Skeletal muscle tissue (tissue), 4 donors: ENCODE results near the gene LRGUK. TPM values are rescaled to one million over a fixed set of nuclear protein-coding genes. Genes with fewer than 3 reads are reported as not detected.

Experiments
- H3K27ac ChIP-seq: one replicate; pipeline ENCODE4 v1.7.0; 2013; ENCODE audit warnings: mild to moderate bottlenecking, low read depth, low read length, inconsistent platforms
- H3K27me3 ChIP-seq, 3 donors: one replicate each; pipeline ENCODE4 v1.7.0; 2013; ENCODE audit warnings: low read length in 3 of 3; ENCODE audit not compliant: control insufficient read depth in 3 of 3, insufficient read depth in 3 of 3
- H3K36me3 ChIP-seq, 3 donors: one replicate each; pipeline ENCODE4 v1.7.0; 2013; ENCODE audit warnings: low read length in 3 of 3; ENCODE audit not compliant: control insufficient read depth in 3 of 3, insufficient read depth in 3 of 3
- H3K4me1 ChIP-seq, 3 donors: one replicate each; pipeline ENCODE4 v1.7.0; 2013; ENCODE audit warnings: low read length in 3 of 3, mild to moderate bottlenecking in 3 of 3; ENCODE audit not compliant: control insufficient read depth in 3 of 3, insufficient read depth in 3 of 3
- H3K4me3 ChIP-seq, 3 donors: one replicate each; pipeline ENCODE4 v1.7.0; 2013; ENCODE audit warnings: low read length in 3 of 3
- H3K9ac ChIP-seq, 3 donors: one replicate each; pipeline ENCODE4 v1.7.0; 2013; ENCODE audit warnings: low read length in 3 of 3, mild to moderate bottlenecking in 3 of 3, moderate library complexity in 2 of 3, low read depth in 1 of 3
- H3K9me3 ChIP-seq, 3 donors: one replicate each; pipeline ENCODE4 v1.7.0; 2013; ENCODE audit warnings: low read length in 3 of 3; ENCODE audit not compliant: control insufficient read depth in 3 of 3
- total RNA-seq: library from RNA; depleted of rRNA; stranded (reverse); fragments of >200 nt; gene quantifications from one replicate; pipeline ENCODE4 v1.2.3, GENCODE V29; 2014
- donor health status: Osteomylitis.

The LRGUK gene
- total RNA-seq, 1 donor from 2014 or later = 1.6 TPM

GRCh38 chr7:134179036-134180011 lies 52.2 kb downstream of the LRGUK start:
- no peaks in the 10 kb centered on the region for H3K4me1 ChIP-seq
- H3K9me3 ChIP-seq = no peaks in the 10 kb centered on the region
- no peak overlapping the region for H3K4me3 ChIP-seq
- H3K9ac ChIP-seq = no peak overlapping the region
- no peaks in the 10 kb centered on the region for H3K27me3 ChIP-seq
- no peaks in the 10 kb centered on the region for H3K36me3 ChIP-seq
- H3K27ac ChIP-seq = no peak overlapping the region

- Histone ChIP-seq H3K4me3 (no peak overlapping the region), H3K9me3 (no peaks in the 10 kb centered on the region), H3K9ac (no peak overlapping the region), H3K4me1 (no peaks in the 10 kb centered on the region), H3K36me3 (no peaks in the 10 kb centered on the region), H3K27ac (no peak overlapping the region), H3K27me3 (no peaks in the 10 kb centered on the region)
Measured at GRCh38 chr7:134180376-134180775, 53.2 kb downstream of the LRGUK start.

GRCh38 chr7:134182078-134182477 lies 54.9 kb downstream of the LRGUK start:
- H3K4me1 ChIP-seq = no peaks in the 10 kb centered on the region
- no peak overlapping the region for H3K27ac ChIP-seq
- no peaks in the 10 kb centered on the region for H3K36me3 ChIP-seq
- H3K27me3 ChIP-seq = no peaks in the 10 kb centered on the region
- no peak overlapping the region for H3K9ac ChIP-seq
- no peak overlapping the region for H3K4me3 ChIP-seq
- no peaks in the 10 kb centered on the region for H3K9me3 ChIP-seq

DNA sequence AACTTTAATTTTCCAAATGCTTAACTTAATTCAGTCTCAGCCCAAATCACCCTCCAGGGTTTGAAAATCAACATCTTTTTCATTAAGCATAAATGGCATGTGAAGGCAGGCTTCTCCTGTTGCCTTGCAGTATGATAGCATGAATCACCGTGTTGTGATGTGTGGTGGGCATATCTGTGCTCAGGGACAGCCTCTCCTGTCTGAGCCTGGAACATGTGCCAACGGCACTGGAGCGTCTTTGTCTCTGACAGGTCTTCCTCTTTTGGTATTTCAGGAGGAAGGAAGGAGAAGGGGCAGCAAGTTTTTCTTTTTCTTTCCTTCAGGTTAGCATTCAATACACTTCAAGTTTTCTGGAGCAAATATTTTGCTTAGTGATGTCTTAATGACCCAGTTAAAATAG lies 57.6 kb downstream of the LRGUK start:
- no peaks in the 10 kb centered on the region for H3K27me3 ChIP-seq

DNA sequence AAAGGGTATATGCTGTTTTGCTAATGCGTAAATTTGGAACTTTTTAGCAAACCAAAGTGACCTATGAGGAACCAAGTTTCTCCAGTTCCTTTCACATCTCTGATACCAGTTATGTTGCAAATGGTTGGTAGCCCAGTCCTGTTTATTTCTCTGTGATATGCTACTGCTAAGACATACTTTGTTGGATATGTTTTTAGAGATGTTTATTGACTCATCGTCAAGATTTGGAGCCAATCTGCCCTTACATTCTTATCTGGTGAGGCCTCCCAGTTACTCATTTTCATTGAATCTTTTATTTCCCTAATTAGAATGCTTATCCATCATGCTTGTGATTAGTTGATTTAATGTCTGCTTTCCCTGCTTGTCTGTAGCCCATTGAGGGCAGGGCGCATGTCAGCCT lies 58.9 kb downstream of the LRGUK start:
- Histone ChIP-seq H3K9me3 (no peaks in the 10 kb centered on the region), H3K36me3 (no peaks in the 10 kb centered on the region), H3K4me1 (no peaks in the 10 kb centered on the region), H3K9ac (no peak overlapping the region), H3K4me3 (no peak overlapping the region), H3K27me3 (no peaks in the 10 kb centered on the region), H3K27ac (no peak overlapping the region)

More for the DNA sequence above, 57.6 kb downstream of the LRGUK start:
- Histone ChIP-seq H3K4me1 (no peaks in the 10 kb centered on the region), H3K36me3 (no peaks in the 10 kb centered on the region), H3K9ac (no peak overlapping the region), H3K27ac (no peak overlapping the region), H3K9me3 (no peaks in the 10 kb centered on the region), H3K4me3 (no peak overlapping the region)

- H3K4me1 ChIP-seq = no peaks in the 10 kb centered on the region
- H3K9me3 ChIP-seq = no peaks in the 10 kb centered on the region
- no peak overlapping the region for H3K4me3 ChIP-seq
- no peaks in the 10 kb centered on the region for H3K36me3 ChIP-seq
- H3K27ac ChIP-seq = no peak overlapping the region
- H3K27me3 ChIP-seq = no peaks in the 10 kb centered on the region
- no peak overlapping the region for H3K9ac ChIP-seq
Measured at GRCh38 chr7:134186801-134187200, 59.7 kb downstream of the LRGUK start.

DNA sequence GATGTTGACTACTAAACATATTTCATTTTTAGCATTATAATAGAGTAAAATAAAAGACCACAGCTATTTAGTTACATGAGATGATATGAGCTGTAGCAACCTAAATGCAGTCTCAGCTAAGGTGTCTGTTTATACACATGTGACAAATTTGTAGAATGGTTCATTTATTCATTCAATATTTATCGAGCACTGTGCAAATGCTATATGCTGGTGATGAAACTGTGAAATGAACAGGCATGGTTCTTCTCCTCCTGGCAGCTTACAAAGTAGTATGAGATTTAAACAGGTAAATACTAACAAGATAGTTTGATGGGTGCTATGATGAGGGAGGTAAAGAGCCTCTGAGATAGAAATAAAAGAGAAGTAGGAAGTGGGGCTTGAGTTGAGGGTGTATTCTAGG lies 60.8 kb downstream of the LRGUK start:
- Histone ChIP-seq H3K27ac (no peak overlapping the region), H3K36me3 (no peaks in the 10 kb centered on the region), H3K4me1 (no peaks in the 10 kb centered on the region), H3K4me3 (no peak overlapping the region), H3K9me3 (no peaks in the 10 kb centered on the region), H3K9ac (no peak overlapping the region), H3K27me3 (no peaks in the 10 kb centered on the region)

DNA sequence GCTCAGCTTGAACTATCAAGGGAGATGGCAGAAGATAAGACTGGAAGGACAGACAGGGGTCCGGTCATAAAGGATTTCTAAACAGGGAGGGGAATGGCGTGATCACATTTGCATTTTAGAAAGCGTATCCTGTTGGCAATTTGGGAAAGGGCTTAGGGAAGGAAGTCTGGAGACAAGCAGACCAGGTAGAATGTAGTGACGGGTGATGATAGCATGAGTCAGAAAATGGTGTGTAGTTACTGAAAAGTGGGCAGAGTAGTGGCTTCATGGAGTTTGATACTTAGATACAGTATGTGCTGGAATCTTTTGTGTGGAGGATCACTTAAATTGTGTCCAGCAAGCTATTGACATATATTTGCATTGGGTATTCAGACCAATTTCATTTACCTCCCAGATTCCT lies 61.2 kb downstream of the LRGUK start:
- H3K4me3 ChIP-seq = no peak overlapping the region
- H3K4me1 ChIP-seq = no peaks in the 10 kb centered on the region
- no peak overlapping the region for H3K9ac ChIP-seq
- H3K27ac ChIP-seq = no peak overlapping the region
- H3K36me3 ChIP-seq = no peaks in the 10 kb centered on the region
- H3K9me3 ChIP-seq = no peaks in the 10 kb centered on the region
- no peaks in the 10 kb centered on the region for H3K27me3 ChIP-seq

DNA sequence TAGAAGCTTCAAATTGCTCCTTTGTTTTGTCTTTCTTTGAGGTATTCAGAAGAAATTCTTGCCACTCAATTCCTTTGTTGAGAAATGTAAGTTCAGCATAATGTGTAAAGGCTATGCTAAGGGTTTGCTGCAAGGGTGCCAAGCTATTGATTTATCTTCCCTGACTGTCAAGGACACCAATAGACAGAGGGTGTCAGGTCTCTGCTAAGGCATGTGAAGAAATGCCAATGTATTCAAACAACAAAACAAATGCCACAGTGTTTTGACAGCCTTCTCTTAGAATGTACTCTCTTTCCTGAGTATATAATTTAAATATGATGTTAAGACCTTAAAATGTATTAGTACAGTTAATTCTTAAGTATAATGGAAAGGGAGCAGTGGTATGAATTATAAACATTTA lies 62.4 kb downstream of the LRGUK start:
- Histone ChIP-seq H3K4me1 (no peaks in the 10 kb centered on the region), H3K36me3 (no peaks in the 10 kb centered on the region), H3K9ac (no peak overlapping the region), H3K27me3 (no peaks in the 10 kb centered on the region), H3K9me3 (no peaks in the 10 kb centered on the region), H3K27ac (no peak overlapping the region), H3K4me3 (no peak overlapping the region)

- Histone ChIP-seq H3K36me3 (no peaks in the 10 kb centered on the region), H3K9me3 (no peaks in the 10 kb centered on the region), H3K4me1 (no peaks in the 10 kb centered on the region)
Measured at GRCh38 chr7:134191876-134192275, 64.7 kb downstream of the LRGUK start.

More at GRCh38 chr7:134191876-134192275, 64.7 kb downstream of the LRGUK start:
- H3K9ac ChIP-seq = no peak overlapping the region
- H3K27me3 ChIP-seq = no peaks in the 10 kb centered on the region
- H3K4me3 ChIP-seq = no peak overlapping the region
- no peak overlapping the region for H3K27ac ChIP-seq
